ENCODE results near the gene TUB. TPM values are rescaled to one million over a fixed set of nuclear protein-coding genes. Genes with fewer than 3 reads are reported as not detected.
A peak's percentile ranks its signal among the peaks of the same experiment; 100 is the strongest.

TUB gene, protein sequence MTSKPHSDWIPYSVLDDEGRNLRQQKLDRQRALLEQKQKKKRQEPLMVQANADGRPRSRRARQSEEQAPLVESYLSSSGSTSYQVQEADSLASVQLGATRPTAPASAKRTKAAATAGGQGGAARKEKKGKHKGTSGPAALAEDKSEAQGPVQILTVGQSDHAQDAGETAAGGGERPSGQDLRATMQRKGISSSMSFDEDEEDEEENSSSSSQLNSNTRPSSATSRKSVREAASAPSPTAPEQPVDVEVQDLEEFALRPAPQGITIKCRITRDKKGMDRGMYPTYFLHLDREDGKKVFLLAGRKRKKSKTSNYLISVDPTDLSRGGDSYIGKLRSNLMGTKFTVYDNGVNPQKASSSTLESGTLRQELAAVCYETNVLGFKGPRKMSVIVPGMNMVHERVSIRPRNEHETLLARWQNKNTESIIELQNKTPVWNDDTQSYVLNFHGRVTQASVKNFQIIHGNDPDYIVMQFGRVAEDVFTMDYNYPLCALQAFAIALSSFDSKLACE
- 1 to 10 TPM; 2.9 to 8.6 TPM for total RNA-seq

DNA sequence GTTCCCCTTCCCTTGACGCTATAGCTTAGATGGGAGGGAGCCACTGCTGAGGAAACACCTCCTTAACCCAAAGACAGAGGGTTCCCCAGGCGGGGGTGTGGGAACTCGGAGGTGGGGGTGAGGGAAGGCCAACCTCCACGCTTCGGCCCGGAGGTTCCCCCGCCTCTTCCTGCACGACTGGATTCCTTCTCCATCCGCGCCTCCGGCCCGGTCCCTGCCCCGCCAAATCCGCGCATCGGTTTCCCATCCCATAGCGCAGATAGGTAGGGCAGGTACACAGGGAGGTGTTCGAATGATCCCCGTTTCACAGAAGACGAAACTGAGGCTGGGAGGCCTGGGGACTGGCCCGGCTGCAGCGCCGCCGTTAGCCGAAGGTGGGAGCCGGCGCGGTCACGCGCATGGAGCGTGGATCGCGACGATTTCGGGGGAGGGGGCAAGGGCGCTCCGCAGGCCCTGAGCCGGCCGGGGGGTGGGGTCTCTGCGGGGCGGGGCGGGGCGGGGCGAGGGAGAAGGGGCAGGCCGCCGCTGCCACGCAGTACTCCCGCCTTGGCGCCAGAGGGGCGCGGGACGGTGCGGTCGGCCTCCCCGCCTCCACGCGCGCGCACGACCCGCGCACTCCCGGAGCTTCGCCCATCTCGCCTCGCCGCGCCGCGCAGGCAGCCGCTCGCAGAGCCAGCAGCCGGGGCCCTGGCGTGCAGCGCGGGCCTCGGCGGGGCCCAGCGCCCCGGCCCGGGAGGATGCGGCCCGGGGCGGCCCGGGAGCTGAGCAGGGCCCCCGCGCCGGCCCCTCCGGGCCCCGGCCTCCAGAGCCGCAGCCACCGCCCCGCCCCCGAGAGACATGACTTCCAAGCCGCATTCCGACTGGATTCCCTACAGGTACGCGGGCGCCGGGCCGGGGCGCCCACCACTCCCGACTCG lies at the start of gene TUB:
Gene TUB (plus strand): TSS at position 538 of the 917 bp plus-strand sequence. CDS start 300 bp downstream, at position 838.
- intact Hi-C loops (cut with DNase I) = no loop called here
- no peak within 1 kb of the TSS for H3K27ac ChIP-seq

DNA sequence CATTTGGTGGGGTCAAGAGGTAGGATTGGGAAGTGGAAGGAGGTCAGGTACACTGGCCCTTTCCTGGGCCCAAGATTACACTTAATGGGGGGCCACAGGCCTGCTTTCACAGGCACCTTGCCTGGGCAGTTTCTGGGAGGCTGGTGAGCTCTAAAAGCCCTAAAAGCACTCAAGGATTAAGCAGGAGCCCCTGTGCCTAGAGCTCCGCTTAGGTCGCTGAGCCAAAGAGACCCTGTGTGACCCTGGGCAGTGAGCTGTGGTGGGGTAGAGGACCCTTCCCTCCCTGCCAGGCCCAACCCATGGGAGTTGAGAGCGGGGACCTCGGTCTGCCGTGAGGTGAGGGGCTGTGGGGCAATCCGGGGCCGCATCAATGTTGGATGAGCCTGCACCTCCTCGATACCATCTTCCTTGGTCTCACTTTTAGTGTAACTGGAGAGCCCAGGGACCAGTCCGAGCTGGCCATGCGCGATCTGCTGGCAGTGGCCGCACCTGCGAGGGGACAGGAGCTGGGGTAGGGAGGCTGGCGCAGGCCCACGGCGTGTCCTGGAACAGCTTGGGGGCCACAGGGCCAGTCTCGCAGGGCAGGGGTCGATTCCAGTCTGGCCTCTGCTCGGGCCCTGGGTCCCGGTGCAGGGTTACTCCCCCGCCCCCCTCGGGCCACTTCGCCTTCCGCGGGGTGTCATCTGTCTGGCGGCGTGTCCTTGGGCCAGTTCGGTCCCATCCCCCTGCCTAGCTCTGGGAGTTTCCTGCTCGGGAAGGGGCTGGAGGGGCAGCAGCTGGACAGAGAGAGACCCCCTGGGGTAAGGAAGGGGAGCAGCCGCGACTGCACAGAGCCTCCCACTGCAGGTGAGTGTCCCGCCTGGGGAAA lies 49.5 kb upstream of the TUB start:
- WGBS, 2 donors = 46 to 56% methylated on average over 15 to 30 of the region's 32 CpGs

More for the DNA sequence above, at the start of gene TUB:
- Histone ChIP-seq H3K9me3 (no peaks in the 10 kb centered on the region), H3K4me3 (peak within 1 kb of the TSS; percentile 16 to 51), H3K4me1 (peaks cover 9% of the 10 kb centered on the region), H3K27me3 (no peaks in the 10 kb centered on the region), H3K36me3 (replicated peaks in 1 of 2; ENCODE audit: insufficient read depth in 1 of 2, low read depth in 2 of 2) (no peaks in the 10 kb centered on the region)
- 0 to 1% methylated on average over 16 to 75 of the region's 104 CpGs for WGBS, 2 donors
- peak; percentile 48 for ATAC-seq
- TF ChIP-seq, protein P1, sequence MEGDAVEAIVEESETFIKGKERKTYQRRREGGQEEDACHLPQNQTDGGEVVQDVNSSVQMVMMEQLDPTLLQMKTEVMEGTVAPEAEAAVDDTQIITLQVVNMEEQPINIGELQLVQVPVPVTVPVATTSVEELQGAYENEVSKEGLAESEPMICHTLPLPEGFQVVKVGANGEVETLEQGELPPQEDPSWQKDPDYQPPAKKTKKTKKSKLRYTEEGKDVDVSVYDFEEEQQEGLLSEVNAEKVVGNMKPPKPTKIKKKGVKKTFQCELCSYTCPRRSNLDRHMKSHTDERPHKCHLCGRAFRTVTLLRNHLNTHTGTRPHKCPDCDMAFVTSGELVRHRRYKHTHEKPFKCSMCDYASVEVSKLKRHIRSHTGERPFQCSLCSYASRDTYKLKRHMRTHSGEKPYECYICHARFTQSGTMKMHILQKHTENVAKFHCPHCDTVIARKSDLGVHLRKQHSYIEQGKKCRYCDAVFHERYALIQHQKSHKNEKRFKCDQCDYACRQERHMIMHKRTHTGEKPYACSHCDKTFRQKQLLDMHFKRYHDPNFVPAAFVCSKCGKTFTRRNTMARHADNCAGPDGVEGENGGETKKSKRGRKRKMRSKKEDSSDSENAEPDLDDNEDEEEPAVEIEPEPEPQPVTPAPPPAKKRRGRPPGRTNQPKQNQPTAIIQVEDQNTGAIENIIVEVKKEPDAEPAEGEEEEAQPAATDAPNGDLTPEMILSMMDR (IDR thresholded peaks at IDR 0.05) = peak in 1 of 7 experiments; percentile 9
- TF ChIP-seq POLR2A (IDR thresholded peaks at IDR 0.05) = no peak
- peak in 2 of 4 donors; percentile 34 to 42 for DNase-seq

DNA sequence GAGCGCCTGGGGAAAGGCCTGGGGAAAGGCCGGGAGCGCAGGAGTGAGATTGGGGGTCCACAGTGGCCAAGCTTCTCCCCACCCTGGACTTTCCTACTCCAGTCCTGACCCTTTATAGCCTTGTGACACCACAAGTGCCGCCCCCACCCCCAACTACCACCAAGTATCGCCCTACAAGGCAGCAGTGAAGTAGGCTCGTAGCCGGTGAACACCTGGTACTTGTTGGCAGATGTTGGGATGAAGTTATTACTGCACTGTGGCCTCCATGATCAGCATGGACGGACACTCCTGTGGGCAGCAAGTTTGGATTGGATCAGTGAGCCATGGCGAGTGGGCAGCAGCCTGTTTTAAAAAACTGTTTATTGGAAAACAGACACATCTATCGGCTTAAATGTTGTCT lies 48.9 kb upstream of the TUB start:
- TF ChIP-seq POLR2A (IDR thresholded peaks at IDR 0.05) = no peak
- TF ChIP-seq, protein P1 (IDR thresholded peaks at IDR 0.05) = no peak
- peaks cover 0 to 4% of the 10 kb centered on the region in 2 donors for H3K27me3 ChIP-seq
- no peak for ATAC-seq
- 69 to 74% methylated on average over 8 to 10 of the region's 10 CpGs for WGBS, 2 donors
- peaks cover 7% of the 10 kb centered on the region for H3K4me1 ChIP-seq
- H3K27ac ChIP-seq = no peak overlapping the region
- H3K4me3 ChIP-seq = no peak overlapping the region
- H3K9me3 ChIP-seq = no peaks in the 10 kb centered on the region
- no peak for DNase-seq
- no peaks in the 10 kb centered on the region for H3K36me3 ChIP-seq (replicated peaks in 1 of 2; ENCODE audit: insufficient read depth in 1 of 2, low read depth in 2 of 2)
- intact Hi-C loops (cut with DNase I) = no loop called here

More for the DNA sequence above, 49.5 kb upstream of the TUB start:
- ATAC-seq (no peak), DNase-seq (no peak)
- Histone ChIP-seq H3K36me3 (replicated peaks in 1 of 2; ENCODE audit: insufficient read depth in 1 of 2, low read depth in 2 of 2) (no peaks in the 10 kb centered on the region), H3K27me3 (peaks cover 0 to 4% of the 10 kb centered on the region in 2 donors), H3K9me3 (no peaks in the 10 kb centered on the region), H3K4me1 (peaks cover 7% of the 10 kb centered on the region), H3K27ac (no peak overlapping the region), H3K4me3 (no peak overlapping the region)
- no peak for TF ChIP-seq POLR2A (IDR thresholded peaks at IDR 0.05)
- TF ChIP-seq, protein P1 (IDR thresholded peaks at IDR 0.05) = no peak
- intact Hi-C loops (cut with DNase I) = no loop called here

DNA sequence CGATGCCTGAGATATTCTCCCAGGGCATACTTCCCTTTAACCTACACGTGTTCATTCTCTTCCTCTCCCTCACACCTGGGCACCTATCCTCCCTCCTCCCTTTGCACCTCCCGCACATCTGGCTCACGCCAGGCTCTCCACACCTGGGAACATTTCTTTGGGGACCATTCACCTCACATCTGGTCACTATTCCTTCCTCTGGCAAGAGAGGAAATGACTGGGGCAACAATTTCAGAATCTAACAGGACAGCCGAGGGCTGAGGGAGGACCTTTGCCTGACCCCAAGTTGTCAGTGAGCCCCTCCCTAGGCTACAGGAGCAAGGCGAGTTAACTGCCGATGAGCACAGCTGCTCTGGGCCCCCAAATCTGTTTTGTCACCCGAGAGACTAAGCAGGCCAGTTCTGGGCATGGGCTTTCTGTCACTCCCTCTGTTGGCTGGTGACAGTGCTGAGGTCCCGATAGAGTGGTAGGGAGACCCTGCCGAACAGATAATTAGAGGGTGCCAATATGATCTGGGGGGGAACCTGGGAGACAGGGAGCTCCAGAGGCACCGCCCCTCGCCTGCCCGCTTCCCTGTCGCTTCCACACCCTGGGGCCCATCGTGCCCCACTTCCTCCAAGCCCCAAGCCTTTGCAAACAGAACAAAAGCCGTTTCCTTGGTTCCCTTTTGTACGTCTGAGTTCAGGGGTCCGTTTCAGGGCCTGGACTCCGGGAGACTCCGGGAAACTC lies 48.3 kb upstream of the TUB start:
- 26 to 33% methylated on average over 17 to 19 of the region's 20 CpGs for WGBS, 2 donors
- Histone ChIP-seq H3K9me3 (no peaks in the 10 kb centered on the region), H3K36me3 (replicated peaks in 1 of 2; ENCODE audit: insufficient read depth in 1 of 2, low read depth in 2 of 2) (no peaks in the 10 kb centered on the region), H3K27ac (no peak overlapping the region), H3K4me1 (peaks cover 7% of the 10 kb centered on the region), H3K4me3 (no peak overlapping the region), H3K27me3 (peaks cover 0 to 4% of the 10 kb centered on the region in 2 donors)
- TF ChIP-seq POLR2A (IDR thresholded peaks at IDR 0.05) = no peak
- TF ChIP-seq, protein P1 (IDR thresholded peaks at IDR 0.05) = no peak
- DNase-seq (no peak), ATAC-seq (no peak)
- intact Hi-C loops (cut with DNase I) = no loop called here

Measured in body of pancreas (tissue), 4 donors.